Right atrium auricular region (tissue), 2 donors: ENCODE results near the gene NEK11. TPM values are rescaled to one million over a fixed set of nuclear protein-coding genes. Genes with fewer than 3 reads are reported as not detected.

Source experiments
- DNase-seq: peaks from one replicate; pipeline ENCODE4 v3.0.0-alpha.2; 2019; ENCODE audit warnings: low spot score
- H3K27ac ChIP-seq, 2 donors: fragments of 200-600 bp; sonication (generic); 1 replicate in 1 of 2; 2 replicates in 1 of 2; pipeline ENCODE4 v1.5.1; 2016 to 2019
- H3K27me3 ChIP-seq, 2 donors: fragments of 200-600 bp; sonication (generic); one replicate each; pipeline versions ENCODE4 v1.5.1 to v1.6.0; 2017 to 2019
- H3K36me3 ChIP-seq: fragments of 200-600 bp; sonication (generic); one replicate; pipeline ENCODE4 v1.5.1; 2016
- H3K4me1 ChIP-seq, 2 donors: fragments of 200-600 bp; sonication (generic); one replicate each; pipeline versions ENCODE4 v1.5.1 to v1.6.0; 2017 to 2019
- H3K4me3 ChIP-seq, 2 donors: fragments of 200-600 bp; sonication (generic); 1 replicate in 1 of 2; 2 replicates in 1 of 2; pipeline ENCODE4 v1.5.1; 2017 to 2019; ENCODE audit warnings: mild to moderate bottlenecking in 1 of 2, moderate library complexity in 1 of 2
- H3K9me3 ChIP-seq, 2 donors: fragments of 200-600 bp; sonication (generic); one replicate each; pipeline ENCODE4 v1.5.1; 2019
- CTCF ChIP-seq, 2 donors: fragments of 200-600 bp; sonication (generic); IDR thresholded peaks; one replicate each; pipeline ENCODE4 v1.5.1; 2019; ENCODE audit warnings: antibody characterized with exemption in 2 of 2
- total RNA-seq, 2 donors: library from RNA; depleted of rRNA; stranded (reverse); fragments of >200 nt; gene quantifications; one replicate each; pipeline ENCODE4 v1.1.0, GENCODE V29; 2016

Gene NEK11, protein sequence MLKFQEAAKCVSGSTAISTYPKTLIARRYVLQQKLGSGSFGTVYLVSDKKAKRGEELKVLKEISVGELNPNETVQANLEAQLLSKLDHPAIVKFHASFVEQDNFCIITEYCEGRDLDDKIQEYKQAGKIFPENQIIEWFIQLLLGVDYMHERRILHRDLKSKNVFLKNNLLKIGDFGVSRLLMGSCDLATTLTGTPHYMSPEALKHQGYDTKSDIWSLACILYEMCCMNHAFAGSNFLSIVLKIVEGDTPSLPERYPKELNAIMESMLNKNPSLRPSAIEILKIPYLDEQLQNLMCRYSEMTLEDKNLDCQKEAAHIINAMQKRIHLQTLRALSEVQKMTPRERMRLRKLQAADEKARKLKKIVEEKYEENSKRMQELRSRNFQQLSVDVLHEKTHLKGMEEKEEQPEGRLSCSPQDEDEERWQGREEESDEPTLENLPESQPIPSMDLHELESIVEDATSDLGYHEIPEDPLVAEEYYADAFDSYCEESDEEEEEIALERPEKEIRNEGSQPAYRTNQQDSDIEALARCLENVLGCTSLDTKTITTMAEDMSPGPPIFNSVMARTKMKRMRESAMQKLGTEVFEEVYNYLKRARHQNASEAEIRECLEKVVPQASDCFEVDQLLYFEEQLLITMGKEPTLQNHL
- total RNA-seq: 1 to 10 TPM; 2.0 to 2.2 TPM

DNA sequence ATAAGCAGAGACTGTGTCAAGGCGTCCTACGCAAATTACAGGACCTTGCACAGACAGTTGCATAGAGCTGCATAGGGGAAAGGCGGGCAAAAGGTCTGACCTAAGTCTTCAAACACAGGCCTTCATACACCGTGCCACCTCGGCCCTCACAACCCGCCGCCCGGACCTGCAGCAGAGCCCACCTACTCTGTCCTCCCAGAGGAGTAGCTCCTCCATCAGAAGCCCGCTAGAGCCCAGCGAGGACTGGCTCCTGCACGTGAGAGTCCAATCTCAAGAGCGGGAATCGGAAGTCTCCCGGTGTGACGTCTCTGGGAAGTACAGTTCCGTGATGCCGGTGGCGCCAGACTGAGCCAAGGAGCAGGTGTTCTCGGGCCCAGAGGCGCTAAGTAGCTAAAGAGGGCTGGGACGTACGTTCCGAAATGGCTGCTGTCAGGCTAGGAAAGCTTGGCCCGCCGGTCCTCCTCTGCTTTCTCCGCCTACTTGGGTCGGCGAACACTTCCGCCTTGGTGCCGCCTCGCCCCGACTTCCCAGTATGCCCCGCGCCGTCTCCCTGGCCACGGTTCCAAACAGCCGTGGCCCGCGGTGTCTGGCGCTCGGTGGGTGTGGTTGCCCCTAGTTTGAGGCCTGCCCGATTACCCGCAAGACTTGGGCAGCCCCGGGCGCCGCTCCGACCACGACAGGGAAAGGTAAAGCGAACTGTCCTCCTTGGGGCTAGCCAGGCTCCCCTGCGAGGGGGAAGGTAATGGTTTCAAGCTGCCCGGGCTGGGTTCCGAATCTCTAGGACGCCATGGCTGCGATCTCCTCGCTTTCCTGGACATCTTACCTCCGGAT lies at the start of gene NEK11, which contains the start of gene ASTE1:
NEK11 (plus strand) TSS at position 557 of the 831 bp plus-strand sequence. CDS start 2,832 bp downstream, outside the sequence.
ASTE1 (minus strand) TSS at position 505 of the 831 bp plus-strand sequence. CDS start 1,519 bp downstream, outside the sequence.
- Histone ChIP-seq H3K36me3 (no peaks in the 10 kb centered on the region), H3K4me1 (peaks cover 0 to 33% of the 10 kb centered on the region in 2 donors), H3K27ac (peak within 1 kb of the TSS; percentile 85 to 87), H3K27me3 (no peaks in the 10 kb centered on the region), H3K4me3 (peak within 1 kb of the TSS; percentile 74 to 76), H3K9me3 (no peaks in the 10 kb centered on the region)
- no peak for TF ChIP-seq CTCF (IDR thresholded peaks at IDR 0.05)
- DNase-seq: peak; percentile 90

DNA sequence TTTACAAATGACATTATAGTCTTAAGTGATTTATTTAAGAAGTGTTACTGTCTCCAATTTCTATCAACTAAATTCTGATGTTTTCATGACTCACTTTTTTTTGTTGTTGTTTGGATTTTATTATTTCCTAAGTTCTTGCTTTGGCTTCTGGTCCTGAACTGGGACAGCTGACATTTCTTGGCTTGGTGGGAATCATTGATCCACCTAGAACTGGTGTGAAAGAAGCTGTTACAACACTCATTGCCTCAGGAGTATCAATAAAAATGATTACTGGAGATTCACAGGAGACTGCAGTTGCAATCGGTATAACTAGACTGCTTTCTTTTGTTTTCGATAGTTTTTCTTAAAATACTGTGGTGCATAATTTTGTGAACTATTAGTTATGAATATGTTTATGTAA lies 47.6 kb upstream of the NEK11 start:
- H3K4me1 ChIP-seq: no peaks in the 10 kb centered on the region
- DNase-seq: no peak
- H3K27me3 ChIP-seq: no peaks in the 10 kb centered on the region
- H3K4me3 ChIP-seq: no peak overlapping the region
- no peak for TF ChIP-seq CTCF (IDR thresholded peaks at IDR 0.05)
- no peaks in the 10 kb centered on the region for H3K9me3 ChIP-seq
- H3K36me3 ChIP-seq: peaks cover 13% of the 10 kb centered on the region
- no peak overlapping the region for H3K27ac ChIP-seq

GRCh38 chr3:130981469-130981868 lies 45.2 kb upstream of the NEK11 start:
- peaks cover 13% of the 10 kb centered on the region for H3K36me3 ChIP-seq

GRCh38 chr3:130990282-130990681 lies 36.4 kb upstream of the NEK11 start:
- Histone ChIP-seq H3K4me1 (no peaks in the 10 kb centered on the region), H3K27ac (no peak overlapping the region), H3K27me3 (no peaks in the 10 kb centered on the region), H3K4me3 (no peak overlapping the region), H3K36me3 (peaks cover 12% of the 10 kb centered on the region), H3K9me3 (no peaks in the 10 kb centered on the region)
- DNase-seq: no peak
- no peak for TF ChIP-seq CTCF (IDR thresholded peaks at IDR 0.05)

More at GRCh38 chr3:130981469-130981868, 45.2 kb upstream of the NEK11 start:
- TF ChIP-seq CTCF (IDR thresholded peaks at IDR 0.05): no peak
- no peak overlapping the region for H3K4me3 ChIP-seq
- no peaks in the 10 kb centered on the region for H3K9me3 ChIP-seq
- no peak overlapping the region for H3K27ac ChIP-seq
- H3K27me3 ChIP-seq: no peaks in the 10 kb centered on the region
- H3K4me1 ChIP-seq: no peaks in the 10 kb centered on the region
- no peak for DNase-seq

GRCh38 chr3:130991126-130991525 lies 35.6 kb upstream of the NEK11 start:
- Histone ChIP-seq H3K4me3 (no peak overlapping the region), H3K27me3 (no peaks in the 10 kb centered on the region), H3K9me3 (no peaks in the 10 kb centered on the region), H3K4me1 (no peaks in the 10 kb centered on the region), H3K36me3 (peaks cover 12% of the 10 kb centered on the region), H3K27ac (no peak overlapping the region)
- TF ChIP-seq CTCF (IDR thresholded peaks at IDR 0.05): no peak
- DNase-seq: no peak
